Smooth muscle cell (in vitro differentiated cells): ENCODE results near the gene RAP2A. TPM values are rescaled to one million over a fixed set of nuclear protein-coding genes. Genes with fewer than 3 reads are reported as not detected.

Source experiments
- DNase-seq: peaks from one replicate; lab custom pipeline; 2025; ENCODE audit not compliant: unreplicated experiment; lab: John Stamatoyannopoulos, UW
- H2AFZ ChIP-seq: fragments of 200-600 bp; sonication (generic); 2 replicates; pipeline ENCODE4 v1.6.0; 2016; ENCODE audit warnings: antibody characterized with exemption, low read depth, mild to moderate bottlenecking
- H3F3A ChIP-seq: fragments of 200-600 bp; sonication (generic); 2 replicates; pipeline ENCODE4 v1.6.0; 2017; ENCODE audit warnings: antibody characterized with exemption, low read depth
- H3K27ac ChIP-seq: fragments of 200-600 bp; sonication (generic); 2 replicates; pipeline ENCODE4 v1.5.1; 2016; ENCODE audit warnings: low read depth, mild to moderate bottlenecking
- H3K27me3 ChIP-seq: fragments of 200-600 bp; sonication (generic); 2 replicates; pipeline ENCODE4 v1.6.1; 2016; ENCODE audit warnings: low read depth, mild to moderate bottlenecking
- H3K36me3 ChIP-seq: fragments of 200-600 bp; sonication (generic); 2 replicates; pipeline ENCODE4 v1.5.1; 2016; ENCODE audit warnings: low read depth
- H3K4me1 ChIP-seq: fragments of 200-600 bp; sonication (generic); 2 replicates; pipeline ENCODE4 v1.5.1; 2016; ENCODE audit warnings: low read depth
- H3K4me2 ChIP-seq: fragments of 200-600 bp; sonication (generic); 2 replicates; pipeline ENCODE4 v1.6.0; 2016; ENCODE audit warnings: mild to moderate bottlenecking
- H3K4me3 ChIP-seq: fragments of 200-600 bp; sonication (generic); 2 replicates; pipeline ENCODE4 v1.5.1; 2016; ENCODE audit warnings: mild to moderate bottlenecking
- H3K79me2 ChIP-seq: fragments of 200-600 bp; sonication (generic); 2 replicates; pipeline ENCODE4 v1.6.0; 2016; ENCODE audit warnings: low read depth, mild to moderate bottlenecking
- H3K9ac ChIP-seq: fragments of 200-600 bp; sonication (generic); 2 replicates; pipeline ENCODE4 v1.6.0; 2016; ENCODE audit warnings: low read depth
- H3K9me3 ChIP-seq: fragments of 200-600 bp; sonication (generic); replicated peaks from 2 replicates; pipeline ENCODE4 v1.5.1; 2016; ENCODE audit warnings: low read depth
- H4K20me1 ChIP-seq: fragments of 200-600 bp; sonication (generic); 2 replicates; pipeline ENCODE4 v1.6.0; 2016; ENCODE audit warnings: low read depth
- CTCF ChIP-seq: fragments of 200-600 bp; sonication (generic); IDR thresholded peaks from 2 replicates; pipeline ENCODE4 v1.5.1; 2017; ENCODE audit warnings: borderline replicate concordance, mild to moderate bottlenecking, antibody characterized with exemption; ENCODE audit not compliant: insufficient read depth, poor library complexity, severe bottlenecking
- WGBS: methylation state at CpG from one replicate; pipeline ENCODE4 v1.1.7; 2016; ENCODE audit warnings: low lambda C conversion rate; 5-methylcytosine and 5-hydroxymethylcytosine counted together
- polyA plus RNA-seq: library from polyadenylated mRNA; unstranded; fragments of >200 nt; fragmentation: Nextera tagmentation; extraction: Ambion mirVana; gene quantifications from 2 replicates; pipeline ENCODE4 v1.2.1, GENCODE V29; 2016
- total RNA-seq: library from RNA; depleted of rRNA; stranded (reverse); fragments of >200 nt; gene quantifications from 2 replicates; pipeline ENCODE4 v1.2.3, GENCODE V29; 2014

RAP2A gene
- total RNA-seq (24.1 and 34.3 TPM in 2 replicates), polyA plus RNA-seq (8.5 and 9.8 TPM in 2 replicates)

- H3K4me3 ChIP-seq = peak within 1 kb of the TSS; percentile 91
- no peaks in the 10 kb centered on the region for H3F3A ChIP-seq
- DNase-seq = peak; percentile 91
- peak within 1 kb of the TSS; percentile 87 for H2AFZ ChIP-seq
- no peaks in the 10 kb centered on the region for H3K27me3 ChIP-seq
- TF ChIP-seq CTCF = no peak
- H3K36me3 ChIP-seq = no peaks in the 10 kb centered on the region
- peak within 1 kb of the TSS; percentile 98 for H3K4me2 ChIP-seq
- WGBS = 1% methylated on average over 30 of the region's 94 CpGs
- no peaks in the 10 kb centered on the region for H3K9me3 ChIP-seq
- H3K9ac ChIP-seq = peak within 1 kb of the TSS; percentile 98
- peak within 1 kb of the TSS; percentile 99 for H3K27ac ChIP-seq
- H3K79me2 ChIP-seq = peaks cover 45% of the 10 kb centered on the region
- peaks cover 35% of the 10 kb centered on the region for H4K20me1 ChIP-seq
- H3K4me1 ChIP-seq = peaks cover 32% of the 10 kb centered on the region
Observed at GRCh38 chr13:97433727-97434396, at the start of gene RAP2A. Gene RAP2A (plus strand): TSS chr13:97434169. CDS start chr13:97434471, 302 bp downstream.

DNA sequence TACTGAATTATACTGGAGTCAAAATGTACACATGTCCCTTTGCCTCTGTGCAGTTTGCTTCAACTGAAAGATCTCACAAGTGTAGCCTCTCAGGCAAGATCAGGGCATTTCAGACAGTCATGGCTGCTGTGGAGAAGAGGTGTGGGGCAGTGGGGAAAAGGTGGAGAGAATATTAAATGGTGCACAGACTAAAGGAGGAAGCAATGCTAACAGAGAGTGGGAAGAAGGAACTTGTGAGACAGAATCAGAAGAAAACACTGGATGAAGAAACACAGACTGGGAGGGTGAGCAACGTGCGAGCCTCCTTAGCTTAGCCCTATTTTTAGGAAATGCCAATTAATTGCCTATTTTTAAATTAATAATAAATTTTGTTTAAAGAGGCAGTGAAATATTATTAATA lies 49.6 kb upstream of the RAP2A start:
- WGBS = 100% methylated on average over 2 of the region's 2 CpGs
- Histone ChIP-seq H3K9me3 (no peaks in the 10 kb centered on the region), H3K4me1 (no peaks in the 10 kb centered on the region), H3K4me2 (no peak overlapping the region), H3K27me3 (no peaks in the 10 kb centered on the region), H3F3A (no peaks in the 10 kb centered on the region), H3K36me3 (peaks cover 3% of the 10 kb centered on the region), H4K20me1 (no peaks in the 10 kb centered on the region), H2AFZ (no peak overlapping the region), H3K9ac (no peak overlapping the region), H3K79me2 (no peaks in the 10 kb centered on the region), H3K4me3 (no peak overlapping the region), H3K27ac (no peak overlapping the region)
- no peak for DNase-seq
- TF ChIP-seq CTCF = no peak

GRCh38 chr13:97385146-97385545 lies 48.8 kb upstream of the RAP2A start:
- Histone ChIP-seq H3K36me3 (peaks cover 5% of the 10 kb centered on the region), H3K4me1 (no peaks in the 10 kb centered on the region), H3K9me3 (no peaks in the 10 kb centered on the region), H3K9ac (no peak overlapping the region), H3K27ac (no peak overlapping the region), H3K4me3 (no peak overlapping the region), H3K4me2 (no peak overlapping the region), H3F3A (no peaks in the 10 kb centered on the region), H2AFZ (no peak overlapping the region), H3K79me2 (no peaks in the 10 kb centered on the region), H3K27me3 (no peaks in the 10 kb centered on the region), H4K20me1 (no peaks in the 10 kb centered on the region)
- DNase-seq = no peak
- no peak for TF ChIP-seq CTCF

GRCh38 chr13:97385854-97386253 lies 48.1 kb upstream of the RAP2A start:
- H3K9ac ChIP-seq = no peak overlapping the region

More at GRCh38 chr13:97385854-97386253, 48.1 kb upstream of the RAP2A start:
- H3K4me3 ChIP-seq = no peak overlapping the region
- no peaks in the 10 kb centered on the region for H3K27me3 ChIP-seq
- H3K9me3 ChIP-seq = no peaks in the 10 kb centered on the region
- no peaks in the 10 kb centered on the region for H3K79me2 ChIP-seq
- H3K27ac ChIP-seq = no peak overlapping the region
- no peaks in the 10 kb centered on the region for H3F3A ChIP-seq
- H2AFZ ChIP-seq = no peak overlapping the region
- H3K36me3 ChIP-seq = peaks cover 9% of the 10 kb centered on the region
- 100% methylated on average over 3 of the region's 3 CpGs for WGBS
- H4K20me1 ChIP-seq = no peaks in the 10 kb centered on the region
- no peaks in the 10 kb centered on the region for H3K4me1 ChIP-seq
- no peak for DNase-seq
- H3K4me2 ChIP-seq = no peak overlapping the region
- no peak for TF ChIP-seq CTCF
